HepG2 (cell line): ENCODE data around the gene SMAD7. TPM values are rescaled to one million over a fixed set of nuclear protein-coding genes. Genes with fewer than 3 reads are reported as not detected.

ENCODE experiments used
- CHCHD3 ChIP-seq: sonication (generic); formaldehyde crosslinking; IDR thresholded peaks from 2 replicates; pipeline ENCODE4 v1.8.0; 2022; ENCODE audit warnings: mild to moderate bottlenecking, missing genetic modification reagents, moderate library complexity
- GABPB1 ChIP-seq: IDR thresholded peaks from 2 replicates; pipeline ENCODE4 v1.6.1; 2016; ENCODE audit warnings: mild to moderate bottlenecking, missing genetic modification reagents, moderate library complexity, missing compliant biosample characterization
- ISL2 ChIP-seq: sonication (generic); formaldehyde crosslinking; IDR thresholded peaks from 2 replicates; pipeline ENCODE4 v1.5.0; 2020; ENCODE audit warnings: missing genetic modification reagents
- NKX3-1 ChIP-seq: sonication (generic); formaldehyde crosslinking; IDR thresholded peaks from 2 replicates; pipeline ENCODE4 v1.5.0; 2020; ENCODE audit warnings: missing genetic modification reagents
- NRL ChIP-seq: sonication (generic); formaldehyde crosslinking; IDR thresholded peaks from 2 replicates; pipeline ENCODE4 v1.5.0; 2020; ENCODE audit warnings: missing genetic modification reagents, mild to moderate bottlenecking, moderate library complexity, borderline replicate concordance
- RXRA ChIP-seq: sonication (generic); formaldehyde crosslinking; IDR thresholded peaks from 2 replicates; pipeline ENCODE4 v1.5.1; 2020; ENCODE audit warnings: missing genetic modification reagents
- SMC3 ChIP-seq: IDR thresholded peaks from 2 replicates; pipeline ENCODE4 v1.6.1; 2011; ENCODE audit warnings: low read length, improper control_type of control experiment
- TCF7L2 ChIP-seq: IDR thresholded peaks from 2 replicates; pipeline ENCODE4 v1.6.1; 2011; ENCODE audit warnings: mild to moderate bottlenecking, low read depth, low read length, moderate library complexity
- THYN1 ChIP-seq: sonication (generic); formaldehyde crosslinking; IDR thresholded peaks from 2 replicates; pipeline ENCODE4 v1.8.1; 2023; ENCODE audit warnings: low read depth, mild to moderate bottlenecking, moderate library complexity, missing genetic modification reagents, borderline replicate concordance
- YY1 ChIP-seq: IDR thresholded peaks from 2 replicates; pipeline ENCODE4 v1.6.1; 2011; ENCODE audit warnings: low read length, low read depth, moderate library complexity, mild to moderate bottlenecking; ENCODE audit not compliant: insufficient read depth, insufficient replicate concordance
- ZFP37 ChIP-seq: sonication (generic); formaldehyde crosslinking; IDR thresholded peaks from 2 replicates; pipeline ENCODE4 v1.4.0; 2020; ENCODE audit warnings: missing genetic modification reagents, borderline replicate concordance
- ZHX2 ChIP-seq, 2 experiments: sonication (generic) in 1 of 2; formaldehyde crosslinking in 1 of 2; IDR thresholded peaks; 2 replicates each; pipeline versions ENCODE4 v1.6.1 to v1.9.0; 2014 to 2022; ENCODE audit warnings: antibody characterized with exemption in 1 of 2, borderline replicate concordance in 1 of 2, inconsistent platforms in 1 of 2, low read depth in 1 of 2, missing genetic modification reagents in 1 of 2
- ZNF230 ChIP-seq: sonication (generic); formaldehyde crosslinking; IDR thresholded peaks from 2 replicates; pipeline ENCODE4 v1.4.0; 2020; ENCODE audit warnings: mild to moderate bottlenecking, missing genetic modification reagents
- ZNF512B ChIP-seq: sonication (generic); formaldehyde crosslinking; IDR thresholded peaks from 2 replicates; pipeline ENCODE4 v1.5.1; 2020; ENCODE audit warnings: missing genetic modification reagents, mild to moderate bottlenecking, borderline replicate concordance
- ZNF543 ChIP-seq: sonication (generic); formaldehyde crosslinking; IDR thresholded peaks from 2 replicates; pipeline ENCODE4 v1.4.0; 2020; ENCODE audit warnings: mild to moderate bottlenecking, missing genetic modification reagents
- ZNF577 ChIP-seq: sonication (generic); formaldehyde crosslinking; IDR thresholded peaks from 2 replicates; pipeline ENCODE4 v1.4.0; 2020; ENCODE audit warnings: mild to moderate bottlenecking, low read depth, missing genetic modification reagents, borderline replicate concordance
- ZNF788 ChIP-seq: sonication (generic); formaldehyde crosslinking; IDR thresholded peaks from 2 replicates; pipeline ENCODE4 v1.5.0; 2020; ENCODE audit warnings: mild to moderate bottlenecking, missing genetic modification reagents, borderline replicate concordance
- polyA plus RNA-seq, 8 experiments: library from polyadenylated mRNA; depleted of rRNA in 3 of 8; stranded (reverse) in 7 of 8; unstranded in 1 of 8; fragments of >200 nt; fragmentation: Illumina TruSeq in 4 of 8; extraction: Trizol in 4 of 8; gene quantifications; 2 replicates each; pipeline versions ENCODE4 v1.2.1 to v1.2.3, GENCODE V29; 2011 to 2016; ENCODE audit warnings: low read depth in 4 of 8, missing spikeins in 1 of 8, mixed read lengths in 1 of 8; ENCODE audit not compliant: insufficient read depth in 1 of 8
- total RNA-seq, 5 experiments: library from RNA; depleted of rRNA; stranded (reverse); fragments of >200 nt; fragmentation: Illumina TruSeq; extraction: Trizol; gene quantifications; 2 replicates each; pipeline ENCODE4 v1.2.3, GENCODE V29; 2016; ENCODE audit warnings: low read depth in 1 of 5

SMAD7 gene
- total and polyA plus RNA-seq, 2 of the 13 experiments (the other 11 are each of a cell fraction or from before 2014, with no cell fraction given), result 17.4 to 24.7 TPM

GRCh38 chr18:48896875-48897511 lies 53.8 kb downstream of the SMAD7 start (continued):
- peak; percentile 74 for TF ChIP-seq RXRA (CRISPR knock-in tag)
- TF ChIP-seq ZNF577 (CRISPR knock-in tag), result no peak
- no peak for TF ChIP-seq NRL (CRISPR knock-in tag)
- TF ChIP-seq NKX3-1, result no peak
- TF ChIP-seq ZNF230 (CRISPR knock-in tag), result no peak
- no peak for TF ChIP-seq CHCHD3
- TF ChIP-seq TCF7L2, result no peak
- TF ChIP-seq GABPB1 (CRISPR knock-in tag), result peak; percentile 33; the same call in 1 of the 2 replicates
- no peak for TF ChIP-seq ZFP37 (CRISPR knock-in tag)
- peak; percentile 69 for TF ChIP-seq YY1
- TF ChIP-seq THYN1 (CRISPR knock-in tag), result no peak
- TF ChIP-seq ZNF788 (CRISPR knock-in tag), result peak; percentile 32; the same call in 1 of the 2 replicates
- peak; percentile 75; the same call in 1 of the 2 replicates for TF ChIP-seq ZNF512B
- TF ChIP-seq ISL2 (CRISPR knock-in tag), result no peak
- TF ChIP-seq ZHX2 (IDR thresholded peaks at IDR 0.05; ENCODE audit: low read depth), result peak; percentile 25; the same call in 1 of the 2 replicates
- TF ChIP-seq ZHX2 (CRISPR knock-in tag; IDR thresholded peaks at IDR 0.05; ENCODE audit: borderline replicate concordance), result no peak
- TF ChIP-seq ZNF543, result peak; percentile 48; the same call in 1 of the 2 replicates
- TF ChIP-seq SMC3, result peak; percentile 66
